Ramos (cell line): ENCODE data around the gene TK2.
"Not testable (repeated sequence)": the region's sequence is repeated elsewhere in the genome, so short reads cannot be mapped to it uniquely, and the experiment has no call there.

Experiments used
- in situ Hi-C: fragments of 300-500 bp; cut with MboI; formaldehyde crosslinking; loops from one replicate; pipeline ENCODE4 v1.14.3; 2022; ENCODE audit warnings: low sequenced_read_pairs; ENCODE audit not compliant: unreplicated experiment

The TK2 gene

GRCh38 chr16:66574531-66574930 lies 24.6 kb upstream of the TK2 start:
- in situ Hi-C loops, result no loop called here

DNA sequence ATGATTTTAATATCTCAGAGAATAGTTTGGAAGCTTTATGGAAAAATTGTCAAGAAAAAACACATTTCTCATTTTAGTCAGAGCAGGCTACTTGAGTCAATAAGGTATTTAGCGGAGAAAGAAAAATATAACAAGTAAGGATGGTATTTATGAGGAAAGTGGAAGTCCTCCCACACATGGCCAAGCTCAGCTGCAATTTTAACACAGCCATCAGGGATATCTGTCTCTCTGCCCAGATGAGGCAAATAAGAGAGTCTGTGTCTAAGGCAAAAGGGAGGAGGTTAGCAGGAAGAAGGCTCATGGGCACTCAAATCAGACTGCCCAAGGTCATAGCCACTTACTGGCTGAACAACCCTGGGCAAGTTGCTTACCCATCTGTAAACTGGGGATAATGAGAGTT lies 24.2 kb upstream of the TK2 start:
- in situ Hi-C loops, result no loop called here

DNA sequence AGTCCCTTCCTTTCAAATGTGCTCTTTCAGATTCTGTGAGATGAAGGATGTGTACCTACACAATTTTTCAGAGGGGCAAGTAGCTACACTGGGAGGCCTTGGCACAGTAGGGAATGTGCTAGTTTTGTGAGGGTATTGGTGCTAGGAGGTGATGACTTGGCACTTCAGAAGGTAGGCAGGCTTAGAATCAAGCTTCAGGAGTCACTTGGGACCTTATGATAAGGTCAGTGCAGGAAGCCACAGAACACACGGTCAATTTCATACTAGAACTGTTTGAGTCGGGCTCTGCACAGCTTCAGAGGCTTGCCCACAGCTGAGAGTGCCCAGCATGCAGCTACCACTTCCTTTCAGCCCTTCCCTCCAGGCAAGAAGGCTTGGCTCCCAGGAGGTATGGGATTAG lies 22.4 kb upstream of the TK2 start:
- in situ Hi-C loops, result no loop called here

DNA sequence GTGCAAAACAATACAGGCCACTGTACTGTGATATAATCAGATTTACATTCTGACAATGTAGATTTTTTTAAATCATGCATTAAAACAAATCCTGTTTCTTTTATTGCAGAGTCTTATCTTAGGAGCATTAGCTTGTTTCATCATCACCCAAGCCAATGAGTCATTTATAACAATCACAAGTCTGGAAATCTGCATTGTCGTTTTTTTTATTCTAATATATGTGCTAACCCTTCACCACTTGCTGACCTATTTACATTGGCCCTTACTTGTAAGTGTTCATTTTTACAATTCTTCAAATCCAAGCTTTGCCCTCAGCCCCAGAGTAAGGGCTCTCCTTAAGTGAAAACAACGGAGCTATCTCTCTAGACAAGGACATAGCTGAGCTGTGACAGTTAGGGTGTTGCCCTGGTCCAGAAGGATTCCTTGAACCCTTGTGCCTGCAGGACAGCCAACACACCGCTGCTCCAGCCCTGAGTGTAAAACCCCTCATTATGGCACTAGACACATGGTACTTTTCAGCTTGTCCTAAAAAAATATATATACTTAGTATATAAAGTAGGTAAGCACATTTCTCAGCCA lies 20.0 kb upstream of the TK2 start:
- in situ Hi-C loops, result no loop called here

- in situ Hi-C loops, result no loop called here
Observed at GRCh38 chr16:66569131-66569530, 19.2 kb upstream of the TK2 start.

DNA sequence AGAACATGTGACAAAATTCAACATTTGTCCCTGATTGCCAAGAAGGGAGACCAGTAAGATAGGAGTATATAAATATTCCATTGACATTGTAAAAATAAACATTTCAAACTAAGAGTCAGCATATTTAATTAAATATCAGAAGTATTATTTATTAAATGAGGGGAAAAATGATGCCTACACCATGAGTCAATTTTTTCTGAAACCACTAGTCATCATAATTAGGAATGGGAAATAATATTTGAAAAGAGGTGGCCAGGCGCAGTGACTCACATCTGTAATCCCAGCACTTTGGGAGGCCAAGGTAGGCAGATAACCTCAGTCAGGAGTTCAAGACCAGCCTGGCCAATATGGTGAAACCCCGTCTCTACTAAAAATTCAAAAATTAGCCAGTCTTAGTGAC lies 18.4 kb upstream of the TK2 start:
- in situ Hi-C loops, result no loop called here

DNA sequence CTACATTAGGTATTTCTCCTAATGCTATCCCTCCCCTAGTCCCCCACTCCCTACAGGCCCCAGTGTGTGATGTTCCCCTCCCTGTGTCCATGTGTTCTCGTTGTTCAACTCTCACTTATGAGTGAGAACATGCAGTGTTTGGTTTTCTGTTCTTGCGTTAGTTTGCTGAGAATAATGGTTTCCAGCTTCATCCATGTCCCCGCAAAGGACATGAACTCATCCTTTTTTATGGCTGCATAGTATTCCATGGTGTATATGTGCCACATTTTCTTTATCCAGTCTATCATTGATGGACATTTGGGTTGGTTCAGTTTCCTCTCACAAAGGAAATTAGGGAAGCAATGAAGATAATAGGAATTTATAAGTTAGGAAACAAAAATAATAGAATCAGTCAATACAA lies 17.3 kb upstream of the TK2 start:
- in situ Hi-C loops, result not testable (repeated sequence)

- in situ Hi-C loops, result no loop called here
Observed at GRCh38 chr16:66566051-66566901, 16.4 kb upstream of the TK2 start, which contains the start of gene CMTM1. Gene CMTM1, plus strand, starts transcription at chr16:66566439. Its CDS starts 75 bp downstream, at chr16:66566514.

DNA sequence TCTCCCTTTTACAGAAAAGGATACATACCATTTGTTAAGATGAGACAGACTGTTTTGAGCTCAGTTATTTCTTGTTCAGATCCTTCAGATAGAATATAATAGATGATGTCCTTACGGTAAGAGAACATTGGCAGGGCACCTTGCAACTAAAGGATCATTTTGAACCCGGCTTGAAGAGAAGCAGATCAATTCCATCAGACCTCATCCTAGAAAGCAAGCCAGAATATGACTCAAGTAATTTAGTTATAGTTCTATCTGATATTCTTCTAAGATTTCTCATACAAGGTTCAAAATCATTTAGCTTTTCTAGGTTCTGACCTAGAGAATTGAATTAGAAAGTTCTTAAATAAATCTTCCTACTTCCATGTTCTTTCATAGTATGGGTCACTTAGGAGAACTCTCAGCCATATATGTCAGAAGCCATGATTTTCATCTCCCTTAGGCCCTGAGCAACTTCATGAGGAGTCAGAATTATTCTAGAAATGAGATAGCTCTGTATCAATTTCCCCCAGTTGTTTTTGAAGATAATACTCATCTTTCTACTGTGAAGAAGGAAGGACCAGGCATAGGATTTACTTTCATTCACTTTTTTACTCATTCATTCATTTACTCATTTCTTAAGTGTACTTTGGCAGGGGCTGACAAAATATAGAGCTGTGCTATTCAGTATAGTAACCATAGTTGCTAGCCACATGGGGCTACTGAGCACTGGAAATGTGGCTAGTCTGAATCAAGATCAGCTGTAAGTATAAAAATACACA lies 13.8 kb upstream of the TK2 start:
- in situ Hi-C loops, result no loop called here

- in situ Hi-C loops, result no loop called here
Observed at GRCh38 chr16:66562986-66563385, 13.1 kb upstream of the TK2 start.

DNA sequence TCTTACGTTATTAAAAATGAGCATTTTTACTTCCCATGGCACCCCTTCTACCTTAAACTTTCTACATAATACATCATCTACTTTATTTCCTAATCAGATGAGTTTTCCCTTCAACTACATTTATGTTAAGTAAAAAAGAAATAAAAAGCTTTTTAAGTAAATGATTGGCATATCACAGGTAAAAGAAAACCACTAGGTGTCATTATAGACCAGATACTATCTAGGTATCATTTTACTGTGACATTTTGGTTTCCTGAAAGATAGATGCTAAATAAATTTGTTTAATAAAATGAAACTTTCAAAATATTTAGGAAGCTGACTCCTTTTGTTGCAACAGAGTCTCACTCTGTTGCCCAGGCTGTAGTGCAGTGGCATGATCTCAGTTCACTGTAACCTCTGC lies 12.5 kb upstream of the TK2 start:
- in situ Hi-C loops, result no loop called here

DNA sequence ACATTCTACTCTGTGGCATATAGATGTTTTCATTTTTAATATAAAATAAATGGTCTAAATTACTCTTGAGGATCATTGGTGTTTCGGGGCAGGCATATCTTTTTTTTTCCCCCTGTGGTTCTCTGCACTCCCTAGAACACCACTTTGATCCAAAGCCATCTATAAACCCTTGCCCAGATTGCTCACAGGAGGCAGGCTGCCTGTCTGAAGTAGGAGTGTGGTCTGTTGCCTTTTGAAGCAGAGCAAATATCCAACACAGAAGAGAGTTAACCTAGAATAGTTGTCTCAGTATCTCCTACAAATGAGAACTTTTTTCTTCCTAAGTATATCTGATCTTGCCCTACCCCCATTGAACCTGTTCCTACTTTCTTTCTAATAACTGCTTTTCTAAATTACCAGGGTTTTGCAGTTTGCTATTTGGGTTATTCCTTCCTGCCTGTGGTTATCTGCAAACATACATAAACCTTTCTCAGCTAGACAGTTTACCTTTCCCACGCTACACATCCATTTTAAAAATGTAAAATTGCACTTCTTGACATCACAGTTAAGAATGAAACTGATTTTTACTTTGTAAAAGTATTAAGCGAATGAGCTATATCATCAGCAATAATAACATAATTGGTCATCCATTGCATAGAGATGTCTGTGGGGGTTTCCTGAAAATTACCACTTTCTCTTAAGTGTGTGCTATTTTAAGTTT lies 11.6 kb upstream of the TK2 start:
- in situ Hi-C loops, result no loop called here

- in situ Hi-C loops, result no loop called here
Observed at GRCh38 chr16:66560107-66560506, 10.2 kb upstream of the TK2 start.

- in situ Hi-C loops, result no loop called here
Observed at GRCh38 chr16:66554495-66554894, 4.6 kb upstream of the TK2 start.

- in situ Hi-C loops, result no loop called here
Observed at GRCh38 chr16:66554021-66554420, 4.1 kb upstream of the TK2 start.

- in situ Hi-C loops, result no loop called here
Observed at GRCh38 chr16:66553223-66553622, 3.3 kb upstream of the TK2 start.

DNA sequence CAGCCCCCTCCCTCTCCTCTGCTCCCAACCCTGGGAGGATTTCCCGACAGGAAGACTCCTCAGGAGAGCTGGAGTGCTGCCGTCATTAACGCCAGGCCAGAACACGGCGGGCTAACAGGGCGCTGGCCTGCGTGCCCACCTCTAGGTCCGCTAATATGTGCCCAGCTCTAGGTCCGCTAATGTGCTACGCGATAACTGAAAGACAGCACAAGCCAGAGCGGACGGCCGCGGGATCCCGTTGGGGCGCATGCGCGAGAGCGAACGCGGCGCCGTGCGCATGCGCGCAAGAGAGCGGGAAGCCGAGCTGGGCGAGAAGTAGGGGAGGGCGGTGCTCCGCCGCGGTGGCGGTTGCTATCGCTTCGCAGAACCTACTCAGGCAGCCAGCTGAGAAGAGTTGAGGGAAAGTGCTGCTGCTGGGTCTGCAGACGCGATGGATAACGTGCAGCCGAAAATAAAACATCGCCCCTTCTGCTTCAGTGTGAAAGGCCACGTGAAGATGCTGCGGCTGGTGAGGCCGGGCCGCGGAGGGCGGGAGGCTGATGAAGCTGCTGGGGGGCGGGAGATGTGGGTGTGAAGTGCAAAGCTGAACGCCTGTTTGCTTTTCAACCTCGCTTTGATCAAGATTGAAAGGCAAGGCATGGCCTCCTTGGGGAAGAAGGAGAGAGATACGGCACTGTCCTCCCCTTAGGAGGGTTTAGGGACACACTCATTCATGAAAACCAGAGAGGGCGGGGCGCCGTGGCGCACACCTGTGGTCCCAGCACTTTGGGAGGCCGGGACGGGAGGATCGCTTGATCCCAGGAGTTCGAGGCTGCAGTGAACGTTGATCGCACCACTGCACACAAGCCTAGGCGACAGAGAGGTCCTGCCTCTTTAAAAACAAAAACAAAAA lies 2.6 kb upstream of the TK2 start, which contains the start of gene CKLF:
TSS of gene CKLF (plus strand) at position 291 of the 892 bp plus-strand sequence. CDS start at position 431, 140 bp downstream.
- in situ Hi-C loops, result no loop called here

GRCh38 chr16:66551788-66552285 lies 1.9 kb upstream of the TK2 start:
- in situ Hi-C loops, result no loop called here

DNA sequence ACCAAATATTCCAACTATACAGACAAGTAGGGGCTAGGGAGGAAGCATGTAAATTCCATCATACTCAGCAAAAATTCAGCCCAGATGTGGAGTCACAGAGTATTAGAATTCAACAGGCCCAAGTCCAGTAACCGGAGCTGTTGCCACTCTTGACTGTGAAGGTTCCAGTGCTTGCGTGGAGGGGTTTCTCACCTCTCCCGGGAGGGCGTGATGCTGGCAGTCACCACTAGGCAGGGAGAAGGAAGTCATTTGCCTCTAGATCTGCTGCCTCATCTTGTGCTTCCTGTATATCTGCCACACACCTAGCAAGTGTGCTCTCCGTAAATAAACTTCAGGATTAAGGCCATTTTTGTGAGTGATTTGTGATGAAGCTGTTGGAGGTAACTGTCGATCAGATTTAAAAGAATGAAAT lies 1.4 kb upstream of the TK2 start:
- in situ Hi-C loops, result no loop called here
